GM21619 (cell line): ENCODE measurements around the gene ANO4.
A peak's percentile ranks its signal among the peaks of the same experiment; 100 is the strongest.
"Not testable (repeated sequence)": the region's sequence is repeated elsewhere in the genome, so short reads cannot be mapped to it uniquely, and the experiment has no call there.

ENCODE experiments used
- ATAC-seq: cut with Tn5 transposase; IDR thresholded peaks from one replicate; pipeline ENCODE4 v1.9.1; 2021; ENCODE audit not compliant: unreplicated experiment

The ANO4 gene

DNA sequence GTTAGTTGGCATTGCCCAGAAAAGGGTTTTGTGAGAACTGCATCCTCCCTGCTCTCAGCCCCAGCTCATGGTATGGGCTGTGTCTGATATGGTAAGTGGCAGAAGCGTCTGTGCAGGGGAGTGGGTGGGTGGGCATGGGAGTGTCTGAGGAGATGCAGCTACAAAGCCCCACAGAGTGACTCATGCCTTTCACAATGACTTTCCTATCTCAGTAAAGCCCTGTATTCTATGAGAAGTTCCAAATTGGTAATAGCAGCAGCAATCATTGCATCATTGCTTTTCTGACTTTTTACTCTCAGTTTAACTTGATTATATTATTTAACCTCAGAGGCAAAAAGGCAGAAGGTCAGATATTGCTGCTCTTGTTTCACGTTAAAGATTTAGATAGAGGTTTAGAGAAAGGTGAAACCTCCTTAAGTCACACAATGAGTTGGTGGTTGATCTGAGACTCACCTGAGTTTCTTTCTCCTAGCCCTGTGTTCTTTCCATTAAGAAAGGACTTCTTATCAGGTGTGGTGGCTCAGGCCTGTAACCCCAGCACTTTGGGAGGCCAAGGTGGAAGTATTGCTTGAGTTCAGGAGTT, 243.8 kb downstream of the ANO4 start:
- peak; percentile 75 for ATAC-seq

- no peak for ATAC-seq
Measured at GRCh38 chr12:101039848-101040531, 245.4 kb downstream of the ANO4 start.

GRCh38 chr12:101040936-101041335, 246.4 kb downstream of the ANO4 start:
- ATAC-seq = no peak

DNA sequence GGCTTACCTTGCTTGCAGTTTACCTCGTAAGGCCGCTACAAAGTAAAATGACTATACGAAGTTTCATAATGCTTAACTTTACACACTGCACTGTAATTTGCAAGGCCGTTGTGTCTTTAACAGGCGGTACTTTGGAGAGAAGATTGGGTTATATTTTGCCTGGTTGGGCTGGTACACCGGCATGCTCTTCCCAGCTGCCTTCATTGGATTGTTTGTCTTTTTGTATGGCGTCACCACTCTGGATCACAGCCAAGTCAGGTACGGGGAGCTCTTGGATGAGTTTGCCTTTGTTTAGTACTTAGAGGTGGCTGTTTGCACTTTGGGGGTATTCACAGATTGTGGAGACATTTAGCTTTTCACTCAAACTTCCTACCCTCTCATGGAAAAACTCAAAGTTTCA, 247.6 kb downstream of the ANO4 start:
- ATAC-seq = no peak

GRCh38 chr12:101044512-101045059, 250.0 kb downstream of the ANO4 start:
- no peak for ATAC-seq

- no peak for ATAC-seq
Measured at GRCh38 chr12:101045486-101046464, 251.2 kb downstream of the ANO4 start.

DNA sequence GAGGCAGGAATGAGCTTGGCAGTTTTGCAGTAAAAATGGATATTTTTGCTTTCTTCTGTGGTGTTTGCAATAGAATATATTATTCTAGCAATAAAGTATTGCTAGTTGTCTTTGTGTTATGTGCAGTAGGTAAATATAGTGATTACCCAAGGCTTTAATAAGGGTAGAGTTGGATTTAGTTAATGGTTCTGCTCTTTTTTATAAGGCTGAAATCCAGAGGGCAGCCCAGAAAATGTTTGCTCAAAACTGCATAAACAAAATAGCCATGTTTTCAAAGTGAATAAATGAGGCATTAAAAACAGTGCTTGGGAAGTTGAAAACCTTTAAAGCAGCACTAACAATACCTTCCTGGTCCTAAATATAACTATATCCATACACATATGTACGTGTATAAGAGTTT, 253.1 kb downstream of the ANO4 start:
- no peak for ATAC-seq

DNA sequence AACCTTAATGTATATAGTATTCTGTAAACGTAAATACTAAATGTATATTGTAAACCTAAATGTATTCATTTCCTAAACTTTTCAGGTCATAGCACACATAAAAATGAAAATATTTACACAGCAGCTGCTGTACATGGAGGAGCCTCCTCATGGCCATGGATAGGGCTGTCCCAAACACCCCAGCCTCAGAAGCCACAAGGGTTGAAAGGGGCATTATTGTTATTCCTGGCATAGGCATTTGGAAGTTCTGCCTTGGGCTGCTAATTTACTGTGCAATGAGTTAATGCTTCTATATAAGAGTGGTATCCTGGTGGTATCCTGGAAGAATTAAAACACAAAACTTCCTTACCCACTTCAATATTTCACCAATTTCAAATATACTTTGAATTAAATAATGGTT, 256.1 kb downstream of the ANO4 start:
- no peak for ATAC-seq

GRCh38 chr12:101051151-101051550, 256.6 kb downstream of the ANO4 start:
- no peak for ATAC-seq

DNA sequence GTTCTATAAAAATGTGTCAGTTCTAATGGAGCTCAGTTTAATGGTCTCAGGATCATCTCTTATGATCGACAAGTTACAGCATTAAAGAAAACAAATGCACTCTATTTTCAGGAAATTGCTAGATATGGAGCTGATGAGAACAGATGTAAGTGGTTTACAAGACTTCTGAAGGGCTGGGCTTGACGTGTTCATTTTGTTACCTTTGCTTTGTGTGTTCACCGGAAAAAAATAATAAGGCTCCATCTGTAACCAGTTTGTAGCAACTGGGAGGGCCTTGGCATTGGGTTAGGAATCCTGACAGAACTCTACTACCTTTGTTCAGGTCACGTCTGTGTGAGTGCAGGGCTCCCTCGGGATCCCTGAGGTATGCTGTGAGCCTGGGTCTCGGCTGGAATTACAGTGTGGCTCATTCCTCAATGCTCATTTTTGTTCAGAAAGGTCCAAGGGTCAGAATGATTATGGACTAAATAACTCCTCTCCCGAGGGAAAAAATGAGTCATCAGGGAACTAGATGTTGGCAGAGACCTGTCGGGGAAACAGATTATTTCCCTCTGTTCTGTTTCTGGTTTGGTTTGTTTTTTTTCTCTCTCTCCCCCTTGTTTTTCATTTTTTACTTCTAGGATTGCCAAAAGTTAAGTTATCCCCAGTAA, 257.4 kb downstream of the ANO4 start:
- no peak for ATAC-seq

- ATAC-seq = no peak
Measured at GRCh38 chr12:101053203-101053602, 258.6 kb downstream of the ANO4 start.

GRCh38 chr12:101055940-101056339, 261.4 kb downstream of the ANO4 start:
- ATAC-seq = no peak

- not testable (repeated sequence) for ATAC-seq
Measured at GRCh38 chr12:101062508-101062907, 267.9 kb downstream of the ANO4 start.

DNA sequence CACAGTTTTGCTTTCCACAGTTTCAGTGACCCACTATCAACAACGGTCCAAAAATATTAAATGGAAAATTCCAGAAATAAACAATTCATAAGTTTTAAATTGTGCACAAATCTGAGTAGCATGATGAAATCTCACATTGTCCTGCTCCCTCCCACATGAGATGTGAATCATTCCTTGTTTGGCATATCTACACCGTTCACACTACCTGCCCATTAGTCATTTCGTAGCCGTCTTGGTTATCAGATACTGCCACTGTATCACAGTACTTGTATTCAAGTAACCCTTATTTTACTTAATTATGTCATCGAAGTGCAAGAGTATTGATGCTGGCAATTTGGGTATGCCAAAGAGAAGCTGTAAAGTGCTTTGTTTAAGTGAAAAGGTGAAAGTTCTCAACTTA, 270.1 kb downstream of the ANO4 start:
- no peak for ATAC-seq

DNA sequence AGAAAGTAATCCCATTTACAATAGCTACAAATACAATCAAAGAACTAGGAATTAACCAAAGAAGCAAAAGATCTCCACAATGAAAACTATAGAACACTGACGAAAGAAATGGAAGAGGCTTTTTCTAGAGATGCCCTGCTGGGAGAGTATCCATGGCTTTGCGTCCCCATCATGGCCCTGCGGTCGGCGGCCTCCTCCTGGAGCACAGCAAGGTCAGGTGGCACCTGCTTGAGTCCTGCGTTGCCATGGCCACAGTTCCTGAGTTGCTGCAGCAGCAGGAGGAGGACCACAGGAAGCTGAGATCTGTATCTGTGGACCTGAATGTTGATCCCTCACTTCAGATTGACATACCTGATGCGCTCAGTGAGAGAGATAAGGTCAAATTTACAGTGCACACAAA, 271.9 kb downstream of the ANO4 start:
- no peak for ATAC-seq

DNA sequence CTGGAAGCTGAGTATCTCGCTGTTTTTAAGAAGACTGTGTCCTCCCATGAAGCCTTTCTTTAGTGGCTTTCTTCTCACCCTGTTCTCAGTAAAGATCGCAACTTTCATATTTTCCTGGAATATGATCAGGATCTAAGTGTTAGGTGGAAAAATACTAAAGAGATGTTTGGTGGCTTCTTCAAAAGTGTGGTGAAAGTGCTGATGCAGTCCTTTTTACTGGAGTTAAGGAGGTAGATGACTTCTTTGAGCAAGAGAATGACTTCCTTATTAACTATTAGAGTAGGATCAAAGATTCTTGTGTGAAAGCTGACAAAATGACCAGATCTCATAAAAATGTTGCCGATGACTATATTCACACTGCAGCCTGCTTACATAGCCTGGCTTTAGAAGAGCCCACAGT, 273.8 kb downstream of the ANO4 start:
- no peak for ATAC-seq

DNA sequence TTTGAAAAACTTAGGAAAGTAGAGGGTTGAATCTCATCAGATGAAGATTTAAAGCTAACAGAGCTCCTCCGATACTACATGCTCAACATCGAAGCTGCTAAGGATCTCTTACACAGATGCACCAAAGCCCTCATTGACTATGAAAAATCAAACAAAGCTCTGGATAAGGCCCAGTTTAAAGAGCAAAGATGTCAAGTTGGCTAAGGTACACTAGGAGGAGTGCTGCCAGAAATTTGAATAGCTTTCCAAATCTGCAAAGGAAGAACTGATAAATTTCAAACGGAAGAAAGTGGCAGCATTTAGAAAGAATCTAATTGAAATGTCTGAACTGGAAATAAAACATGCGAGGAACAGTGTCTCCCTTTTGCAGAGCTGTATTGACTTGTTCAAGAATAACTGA, 274.3 kb downstream of the ANO4 start:
- ATAC-seq = no peak

DNA sequence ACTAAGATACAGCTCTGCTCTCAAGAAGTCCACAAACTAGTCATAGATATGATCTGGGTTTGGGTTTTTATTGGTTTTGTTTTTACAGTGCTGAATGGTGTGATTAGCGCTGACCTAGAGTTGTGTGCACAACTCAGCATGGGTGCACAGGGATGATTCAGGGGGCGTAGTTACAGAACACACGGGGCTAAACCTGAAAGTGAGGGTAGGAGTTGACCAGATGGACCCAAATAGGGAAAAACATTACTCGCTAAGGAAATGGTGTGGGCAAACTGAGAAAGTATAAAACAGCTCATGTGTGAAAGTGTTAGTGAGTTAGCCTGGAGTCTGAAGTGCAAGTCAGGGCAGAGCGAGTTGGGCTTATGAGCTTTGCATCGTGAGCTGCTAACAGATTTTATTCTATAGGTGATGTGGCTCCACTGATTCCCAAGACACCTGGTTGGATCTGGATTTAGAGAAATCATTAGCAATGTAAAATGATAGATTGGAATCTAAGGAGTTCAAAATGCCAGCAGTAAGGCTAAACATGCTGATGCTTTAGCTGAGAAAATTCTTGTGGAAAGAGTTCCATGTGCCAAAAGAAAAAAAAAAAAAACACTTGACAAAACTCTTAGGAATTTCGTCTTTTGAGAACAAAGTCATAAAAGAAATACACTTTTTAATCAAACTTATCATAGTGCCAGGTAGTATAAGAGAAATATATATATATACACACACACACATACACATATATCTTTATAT, 280.5 kb downstream of the ANO4 start:
- ATAC-seq = peak; percentile 52

DNA sequence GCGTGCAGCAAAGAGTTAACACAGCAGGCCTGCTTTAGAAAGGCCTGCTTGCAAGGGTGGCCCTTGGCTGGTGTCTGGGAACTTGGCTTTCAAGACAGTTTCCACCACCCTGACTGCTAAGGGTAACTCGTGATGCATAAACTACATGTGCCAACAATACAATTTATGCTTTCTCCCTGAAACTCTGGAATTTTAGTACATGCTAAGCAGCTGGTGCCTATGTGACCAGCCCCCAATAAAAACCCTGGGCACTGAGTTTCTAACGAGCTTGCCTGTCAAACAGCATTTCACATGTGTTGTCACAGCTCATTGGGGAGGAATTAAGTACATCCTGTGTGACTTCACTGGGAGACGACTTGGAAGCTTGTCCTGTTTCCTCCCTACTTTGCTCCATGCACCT, 282.3 kb downstream of the ANO4 start:
- ATAC-seq = no peak

DNA sequence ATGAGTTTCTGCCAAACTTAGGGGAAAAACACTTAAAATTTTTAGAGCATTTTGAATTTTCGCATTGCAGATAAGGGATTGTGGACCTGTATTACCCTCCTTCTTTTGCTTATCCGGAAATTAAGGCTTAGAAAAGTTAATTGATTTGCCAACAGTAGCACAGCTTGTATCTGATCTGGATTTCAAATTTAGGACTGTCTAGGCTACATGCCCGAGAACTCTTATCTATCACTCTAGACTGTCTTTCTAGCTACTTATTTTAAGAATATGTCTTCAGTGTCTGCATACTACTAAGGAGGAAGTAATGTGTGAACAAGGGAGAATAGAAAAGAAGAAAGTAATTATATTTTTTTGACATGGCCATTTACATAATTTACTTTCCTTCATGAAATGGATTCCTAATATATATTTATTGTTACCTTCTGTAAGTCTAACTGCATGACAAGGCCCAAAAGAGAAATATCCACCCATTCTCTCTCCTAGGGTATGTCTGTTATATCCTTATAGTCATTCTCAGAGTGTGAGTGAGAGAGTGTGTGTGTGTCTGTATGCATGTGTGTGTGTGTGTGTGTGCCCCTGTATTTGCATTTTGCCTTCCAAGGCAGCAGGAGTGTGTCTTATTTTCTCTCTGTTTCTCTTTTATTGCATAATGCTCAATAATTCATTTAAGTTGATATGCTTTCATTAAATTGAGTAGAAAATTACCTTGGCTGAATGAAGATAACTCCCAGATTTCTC, 283.4 kb downstream of the ANO4 start:
- no peak for ATAC-seq
